CD14-positive monocyte (primary cell): ENCODE measurements around the gene TRPV2. TPM values are rescaled to one million over a fixed set of nuclear protein-coding genes. Genes with fewer than 3 reads are reported as not detected.
A peak's percentile ranks its signal among the peaks of the same experiment; 100 is the strongest.

ENCODE experiments used
- DNase-seq, 3 donors: peaks; one replicate each; pipeline ENCODE4 v3.0.0-alpha.2; 2011 to 2022
- H2AFZ ChIP-seq: 2 replicates; pipeline ENCODE4 v1.6.0; 2012; ENCODE audit warnings: mild to moderate bottlenecking, low read depth, low read length, inconsistent platforms; ENCODE audit not compliant: insufficient read depth, poor library complexity, severe bottlenecking
- H3K27ac ChIP-seq, 2 donors: 1 replicate in 1 of 2; 2 replicates in 1 of 2; pipeline ENCODE4 v1.5.1; 2012 to 2013; ENCODE audit warnings: low read length in 2 of 2, control low read depth in 1 of 2, inconsistent platforms in 1 of 2, low read depth in 1 of 2, mild to moderate bottlenecking in 1 of 2
- H3K27me3 ChIP-seq, 2 donors: one replicate each; pipeline versions ENCODE4 v1.6.0 to v1.6.1; 2011 to 2013; ENCODE audit warnings: low read length in 2 of 2; ENCODE audit not compliant: control insufficient read depth in 2 of 2, insufficient read depth in 2 of 2
- H3K36me3 ChIP-seq, 2 donors: replicated peaks in 1 of 2; 1 replicate in 1 of 2; 2 replicates in 1 of 2; pipeline versions ENCODE4 v1.5.1 to v1.6.1; 2012 to 2013; ENCODE audit warnings: low read length in 2 of 2, control low read depth in 1 of 2, inconsistent platforms in 1 of 2, mild to moderate bottlenecking in 1 of 2; ENCODE audit not compliant: insufficient read depth in 2 of 2, control insufficient read depth in 1 of 2
- H3K4me1 ChIP-seq, 2 donors: 1 replicate in 1 of 2; 2 replicates in 1 of 2; pipeline versions ENCODE4 v1.5.1 to v1.6.1; 2012 to 2013; ENCODE audit warnings: low read length in 2 of 2, control low read depth in 1 of 2, inconsistent platforms in 1 of 2, mild to moderate bottlenecking in 1 of 2, moderate library complexity in 1 of 2; ENCODE audit not compliant: insufficient read depth in 2 of 2, control insufficient read depth in 1 of 2
- H3K4me2 ChIP-seq: replicated peaks from 2 replicates; pipeline ENCODE3; 2012; ENCODE audit warnings: low read length, moderate library complexity, mild to moderate bottlenecking; ENCODE audit not compliant: poor library complexity, severe bottlenecking; ENCODE audit errors: extremely low read depth
- H3K4me3 ChIP-seq, 3 experiments: fragments of 200-600 bp in 1 of 3; sonication (generic) in 1 of 3; replicated peaks in 1 of 3; 1 replicate in 2 of 3; 2 replicates in 1 of 3; pipeline ENCODE4 v1.5.1; 2011 to 2013; ENCODE audit warnings: low read length in 3 of 3, mild to moderate bottlenecking in 3 of 3, control low read depth in 2 of 3, low read depth in 2 of 3, inconsistent platforms in 1 of 3, moderate library complexity in 1 of 3
- H3K79me2 ChIP-seq: 2 replicates; pipeline ENCODE4 v1.6.0; 2012; ENCODE audit warnings: mild to moderate bottlenecking, control low read depth, inconsistent platforms, low read length, moderate library complexity; ENCODE audit not compliant: insufficient read depth
- H3K9ac ChIP-seq: 2 replicates; pipeline ENCODE4 v1.6.0; 2017; ENCODE audit warnings: low read length, mild to moderate bottlenecking; ENCODE audit not compliant: insufficient read depth, poor library complexity, severe bottlenecking
- H3K9me3 ChIP-seq, 2 donors: replicated peaks in 1 of 2; 1 replicate in 1 of 2; 2 replicates in 1 of 2; pipeline versions ENCODE4 v1.5.1 to v1.6.1; 2012 to 2013; ENCODE audit warnings: low read length in 2 of 2, control low read depth in 1 of 2; ENCODE audit not compliant: control insufficient read depth in 1 of 2, insufficient read depth in 1 of 2
- H4K20me1 ChIP-seq: 2 replicates; pipeline ENCODE4 v1.6.0; 2012; ENCODE audit warnings: mild to moderate bottlenecking, low read length, control low read depth, moderate library complexity; ENCODE audit not compliant: insufficient read depth
- H3K27ac Mint-ChIP-seq, 7 donors: one replicate each; pipeline ENCODE4 v1.8.0; 2020; ENCODE audit warnings: mild to moderate bottlenecking in 7 of 7, mixed read lengths in 7 of 7, moderate library complexity in 6 of 7, inconsistent platforms in 2 of 7
- H3K27me3 Mint-ChIP-seq, 3 donors: one replicate each; pipeline ENCODE4 v1.8.0; 2021 to 2022; ENCODE audit warnings: low read depth in 3 of 3, mild to moderate bottlenecking in 3 of 3, mixed read lengths in 3 of 3, moderate library complexity in 3 of 3, inconsistent platforms in 1 of 3
- H3K36me3 Mint-ChIP-seq, 2 donors: one replicate each; pipeline ENCODE4 v1.8.0; 2020; ENCODE audit warnings: mixed read lengths in 2 of 2, inconsistent platforms in 1 of 2, mild to moderate bottlenecking in 1 of 2
- H3K4me1 Mint-ChIP-seq: one replicate; pipeline ENCODE4 v1.8.0; 2020; ENCODE audit warnings: mild to moderate bottlenecking, mixed read lengths
- H3K4me3 Mint-ChIP-seq, 2 donors: one replicate each; pipeline ENCODE4 v1.8.0; 2020; ENCODE audit warnings: mild to moderate bottlenecking in 2 of 2, mixed read lengths in 2 of 2, moderate library complexity in 1 of 2
- H3K9me3 Mint-ChIP-seq, 7 donors: one replicate each; pipeline ENCODE4 v1.8.0; 2020 to 2022; ENCODE audit warnings: mixed read lengths in 7 of 7, mild to moderate bottlenecking in 6 of 7, moderate library complexity in 6 of 7, inconsistent platforms in 2 of 7
- CTCF ChIP-seq: fragments of 200-600 bp; IDR thresholded peaks from one replicate; pipeline ENCODE4 v1.8.0; 2022; ENCODE audit warnings: antibody characterized with exemption, mild to moderate bottlenecking
- whole genome bisulfite sequencing: methylation state at CpG from one replicate; pipeline ENCODE4 v1.1.5; 2013; ENCODE audit warnings: missing lambda C conversion rate; ENCODE audit not compliant: insufficient coverage; 5-methylcytosine and 5-hydroxymethylcytosine counted together
- intact Hi-C, 2 donors: fragments of 100-400 bp; cut with micrococcal nuclease; formaldehyde crosslinking; loops; one replicate each; pipeline versions ENCODE4 v1.15.0 to v1.15.1; 2023
- polyA plus RNA-seq, 3 donors: library from polyadenylated mRNA; depleted of rRNA in 1 of 3; unstranded in 2 of 3; stranded (reverse) in 1 of 3; fragments of 300-500 nt in 2 of 3; fragments of >200 nt in 1 of 3; fragmentation: Illumina TruSeq in 2 of 3; gene quantifications; 1 replicate in 2 of 3; 2 replicates in 1 of 3; pipeline ENCODE4 v1.2.3, GENCODE V29; 2012 to 2021

The TRPV2 gene
- polyA plus RNA-seq, 3 donors, result 51.4 to 66.3 (median 58.2) TPM

GRCh38 chr17:16442594-16443510, 27.5 kb downstream of the TRPV2 start:
- peaks cover 40 to 47% of the 10 kb centered on the region in 2 donors for H3K4me1 ChIP-seq
- H3K9ac ChIP-seq, result peak overlapping the region; percentile 17
- TF ChIP-seq CTCF, result no peak
- Mint-ChIP-seq H3K4me3 (no peak overlapping the region), H3K4me1 (peaks cover 43% of the 10 kb centered on the region), H3K36me3 (peaks cover 50 to 65% of the 10 kb centered on the region in 2 donors), H3K27ac (peak overlapping the region in 6 of 7 donors; percentile 27 to 79 (median 65)), H3K9me3 (no peaks in the 10 kb centered on the region), H3K27me3 (peaks cover 0 to 1% (median 0%) of the 10 kb centered on the region in 3 donors)
- H4K20me1 ChIP-seq, result peaks cover 32% of the 10 kb centered on the region
- peaks cover 54% of the 10 kb centered on the region for H3K79me2 ChIP-seq
- no peak overlapping the region for H3K4me3 ChIP-seq
- 57% methylated on average over 4 of the region's 7 CpGs for WGBS
- no peak overlapping the region for H3K4me2 ChIP-seq
- H3K27ac ChIP-seq, result peak overlapping the region in 1 of 2 donors; percentile 58
- no peak for DNase-seq
- intact Hi-C loops, result no loop called here
- H3K36me3 ChIP-seq, result peaks cover 47 to 69% of the 10 kb centered on the region in 2 donors
- no peaks in the 10 kb centered on the region for H3K27me3 ChIP-seq
- H3K9me3 ChIP-seq, result no peaks in the 10 kb centered on the region
- no peak overlapping the region for H2AFZ ChIP-seq

- no peak for DNase-seq
- H3K36me3 Mint-ChIP-seq, result peaks cover 59 to 73% of the 10 kb centered on the region in 2 donors
- no peak overlapping the region for H3K4me3 Mint-ChIP-seq
Measured at GRCh38 chr17:16443511-16444257, 28.3 kb downstream of the TRPV2 start.

More at GRCh38 chr17:16443511-16444257, 28.3 kb downstream of the TRPV2 start:
- H3K27ac ChIP-seq, result peak overlapping the region in 1 of 2 donors; percentile 31
- H3K4me3 ChIP-seq, result no peak overlapping the region
- TF ChIP-seq CTCF, result no peak
- no peaks in the 10 kb centered on the region for H3K9me3 ChIP-seq
- no peak overlapping the region for H2AFZ ChIP-seq
- peaks cover 54% of the 10 kb centered on the region for H3K79me2 ChIP-seq
- no peak overlapping the region for H3K4me2 ChIP-seq
- intact Hi-C loops, result no loop called here
- Mint-ChIP-seq H3K27me3 (peaks cover 0 to 1% (median 0%) of the 10 kb centered on the region in 3 donors), H3K27ac (peak overlapping the region in 2 of 7 donors; percentile 46 to 54), H3K9me3 (no peaks in the 10 kb centered on the region), H3K4me1 (peaks cover 36% of the 10 kb centered on the region)
- no peak overlapping the region for H3K9ac ChIP-seq
- H3K36me3 ChIP-seq, result peaks cover 55 to 77% of the 10 kb centered on the region in 2 donors
- H4K20me1 ChIP-seq, result peaks cover 32% of the 10 kb centered on the region
- peaks cover 32 to 40% of the 10 kb centered on the region in 2 donors for H3K4me1 ChIP-seq
- no peaks in the 10 kb centered on the region for H3K27me3 ChIP-seq
- WGBS, result 90% methylated on average over 26 of the region's 27 CpGs
